Measurements from ENCODE around the gene PTPRH.

- no peak for TF ChIP-seq GATA3 (IDR thresholded peaks at IDR 0.05; ENCODE audit: low read depth, low read length)
- no peak for TF ChIP-seq GATA2 (IDR thresholded peaks at IDR 0.05; ENCODE audit: low read depth, low read length)
These were observed 77.9 kb downstream of the PTPRH start for GRCh38 chr19:55131421-55131820.

All from SH-SY5Y (cell line).